Nephron progenitor cell (in vitro differentiated cells): ENCODE results near the gene EGFR.

Experiments used
- DNase-seq: peaks from one replicate; pipeline ENCODE4 v3.0.0; 2021
- H3K27ac Mint-ChIP-seq: 2 replicates; pipeline ENCODE4 v1.8.0; 2021; ENCODE audit warnings: mild to moderate bottlenecking, moderate library complexity, mixed read lengths
- H3K27me3 Mint-ChIP-seq: 2 replicates; pipeline ENCODE4 v1.8.0; 2021; ENCODE audit warnings: mild to moderate bottlenecking, low read depth, mixed read lengths; ENCODE audit not compliant: poor library complexity
- H3K36me3 Mint-ChIP-seq: 2 replicates; pipeline ENCODE4 v1.8.0; 2021; ENCODE audit warnings: low read depth, mixed read lengths
- H3K4me1 Mint-ChIP-seq: 2 replicates; pipeline ENCODE4 v1.8.0; 2021; ENCODE audit warnings: mixed read lengths
- H3K4me3 Mint-ChIP-seq: 2 replicates; pipeline ENCODE4 v1.8.0; 2021; ENCODE audit warnings: mild to moderate bottlenecking, moderate library complexity, mixed read lengths
- H3K9me3 Mint-ChIP-seq: 2 replicates; pipeline ENCODE4 v1.8.0; 2021; ENCODE audit warnings: mild to moderate bottlenecking, moderate library complexity, mixed read lengths
- TF ChIP-seq, protein P1 (sequence below): fragments of 200-600 bp; sonication (generic); IDR thresholded peaks from 2 replicates; pipeline ENCODE4 v1.5.0; 2021; ENCODE audit warnings: antibody characterized with exemption

Gene EGFR

DNA sequence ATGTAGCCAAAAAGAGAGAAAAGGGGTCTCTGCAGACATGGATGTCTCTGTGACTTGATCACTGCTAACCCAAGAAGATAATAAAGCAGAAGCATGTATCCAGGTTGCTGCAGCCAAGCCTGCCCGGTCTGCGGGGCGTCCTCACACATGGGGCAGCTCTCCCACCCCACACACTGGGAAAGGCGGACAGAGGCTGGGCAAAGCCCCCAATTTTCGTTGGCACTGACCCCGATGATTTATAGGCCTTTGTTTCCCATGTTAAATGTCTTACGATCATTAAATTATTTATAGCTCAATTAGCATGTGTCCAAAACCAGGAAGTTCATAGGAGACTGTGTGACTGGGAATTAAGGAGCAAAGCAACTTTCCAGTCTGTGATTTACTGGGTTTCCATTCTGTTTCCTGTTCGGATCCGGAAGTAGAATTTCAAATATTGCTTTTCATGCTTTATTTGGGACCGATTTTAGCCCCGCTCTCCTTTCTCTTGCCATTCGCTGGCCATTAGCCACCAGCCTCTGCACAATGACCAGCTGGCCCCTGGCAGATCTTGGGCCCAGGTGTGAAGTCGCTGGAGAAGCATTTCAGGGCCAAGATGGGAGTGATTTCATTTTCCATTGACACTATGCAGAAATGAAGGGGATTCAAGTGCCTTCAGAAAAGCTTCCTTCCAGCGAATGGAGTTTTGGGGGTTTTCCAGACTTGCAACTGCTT lies 91.6 kb downstream of the EGFR start:
- Mint-ChIP-seq H3K27me3 (peaks cover 17% of the 10 kb centered on the region), H3K27ac (no peak overlapping the region), H3K36me3 (no peaks in the 10 kb centered on the region), H3K4me3 (no peak overlapping the region), H3K9me3 (no peaks in the 10 kb centered on the region), H3K4me1 (peaks cover 36% of the 10 kb centered on the region)
- TF ChIP-seq, protein P1, sequence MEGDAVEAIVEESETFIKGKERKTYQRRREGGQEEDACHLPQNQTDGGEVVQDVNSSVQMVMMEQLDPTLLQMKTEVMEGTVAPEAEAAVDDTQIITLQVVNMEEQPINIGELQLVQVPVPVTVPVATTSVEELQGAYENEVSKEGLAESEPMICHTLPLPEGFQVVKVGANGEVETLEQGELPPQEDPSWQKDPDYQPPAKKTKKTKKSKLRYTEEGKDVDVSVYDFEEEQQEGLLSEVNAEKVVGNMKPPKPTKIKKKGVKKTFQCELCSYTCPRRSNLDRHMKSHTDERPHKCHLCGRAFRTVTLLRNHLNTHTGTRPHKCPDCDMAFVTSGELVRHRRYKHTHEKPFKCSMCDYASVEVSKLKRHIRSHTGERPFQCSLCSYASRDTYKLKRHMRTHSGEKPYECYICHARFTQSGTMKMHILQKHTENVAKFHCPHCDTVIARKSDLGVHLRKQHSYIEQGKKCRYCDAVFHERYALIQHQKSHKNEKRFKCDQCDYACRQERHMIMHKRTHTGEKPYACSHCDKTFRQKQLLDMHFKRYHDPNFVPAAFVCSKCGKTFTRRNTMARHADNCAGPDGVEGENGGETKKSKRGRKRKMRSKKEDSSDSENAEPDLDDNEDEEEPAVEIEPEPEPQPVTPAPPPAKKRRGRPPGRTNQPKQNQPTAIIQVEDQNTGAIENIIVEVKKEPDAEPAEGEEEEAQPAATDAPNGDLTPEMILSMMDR = no peak
- no peak for DNase-seq

DNA sequence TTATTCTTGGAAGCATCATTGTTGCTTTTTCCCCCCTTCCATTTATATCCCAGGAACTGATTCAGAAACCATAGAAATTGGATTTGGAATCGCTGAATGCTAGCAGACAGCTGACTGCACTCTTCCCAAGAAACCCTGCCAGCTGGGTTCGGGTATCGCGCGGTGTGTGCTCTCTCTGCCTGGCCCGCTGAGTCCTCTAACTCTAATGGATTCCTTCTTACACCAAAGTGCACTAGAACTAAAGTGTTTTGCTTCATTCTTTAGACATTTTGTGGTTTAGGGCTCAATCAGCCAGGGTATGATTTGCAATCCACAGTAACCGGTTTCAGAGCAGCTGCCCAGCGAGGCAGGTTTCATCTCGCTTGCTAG lies 92.2 kb downstream of the EGFR start:
- Mint-ChIP-seq H3K27me3 (peaks cover 21% of the 10 kb centered on the region), H3K4me1 (peaks cover 36% of the 10 kb centered on the region), H3K36me3 (no peaks in the 10 kb centered on the region), H3K4me3 (no peak overlapping the region), H3K27ac (peak overlapping the region; percentile 82), H3K9me3 (no peaks in the 10 kb centered on the region)
- no peak for DNase-seq
- TF ChIP-seq, protein P1 = no peak

DNA sequence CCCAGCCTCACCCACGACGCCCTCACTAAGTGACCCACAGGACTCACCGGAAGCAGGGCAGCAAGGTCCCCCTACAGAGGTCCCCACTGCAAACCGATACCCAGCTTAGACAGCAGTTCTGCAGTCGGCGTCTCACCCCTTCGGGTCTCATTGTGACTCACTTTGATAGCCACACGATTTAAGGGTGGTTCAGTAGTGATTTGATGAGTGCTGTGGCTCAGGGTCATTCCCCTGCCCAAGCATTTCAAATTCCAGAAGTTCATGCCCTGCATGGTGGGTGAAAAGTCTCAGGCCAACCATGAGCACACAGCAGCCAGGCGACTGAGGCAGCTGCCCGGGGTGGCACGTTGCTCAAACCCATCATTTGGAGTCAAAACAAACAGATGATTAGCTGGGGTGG lies 93.2 kb downstream of the EGFR start:
- Mint-ChIP-seq H3K27me3 (peaks cover 26% of the 10 kb centered on the region), H3K9me3 (no peaks in the 10 kb centered on the region), H3K36me3 (no peaks in the 10 kb centered on the region), H3K4me1 (peaks cover 37% of the 10 kb centered on the region), H3K4me3 (no peak overlapping the region), H3K27ac (no peak overlapping the region)
- TF ChIP-seq, protein P1 = no peak
- DNase-seq = no peak

DNA sequence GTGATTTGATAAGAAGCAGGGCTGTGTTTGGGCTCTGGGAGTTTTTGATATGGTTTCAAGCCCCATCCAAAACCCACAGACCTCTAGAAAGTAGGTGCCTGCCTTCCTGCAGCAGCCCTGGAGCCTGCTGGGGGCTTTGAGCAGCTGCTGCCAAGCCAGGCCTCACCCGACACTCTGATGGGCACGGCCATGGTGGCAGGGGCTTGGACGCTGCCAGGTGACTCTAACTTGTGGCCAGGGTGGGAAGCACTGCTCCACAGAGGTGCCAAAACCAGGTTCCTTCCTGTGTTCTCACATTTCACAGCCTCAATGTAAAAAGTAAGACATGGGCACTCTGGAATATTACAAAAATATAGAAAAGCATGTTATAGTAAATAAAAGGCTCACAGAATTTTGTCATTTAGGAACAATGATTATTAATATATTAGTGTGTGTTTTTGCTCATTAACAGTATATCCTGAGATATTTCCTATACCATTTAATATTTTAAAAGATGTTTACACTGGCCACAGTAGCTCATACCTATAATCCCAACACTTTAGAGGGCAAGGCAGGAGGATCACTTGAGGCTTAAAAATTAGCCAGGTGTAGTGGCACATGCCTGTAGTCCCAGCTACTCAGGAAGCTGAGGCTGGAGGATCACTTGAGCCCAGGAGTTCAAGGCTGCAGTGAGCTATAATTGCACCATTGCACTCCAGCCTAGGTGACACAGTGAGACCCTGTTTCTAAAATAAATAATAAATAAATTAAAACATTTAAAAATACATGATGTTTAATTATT lies 95.1 kb downstream of the EGFR start:
- H3K4me1 Mint-ChIP-seq = peaks cover 33% of the 10 kb centered on the region
- no peak overlapping the region for H3K27ac Mint-ChIP-seq
- H3K9me3 Mint-ChIP-seq = no peaks in the 10 kb centered on the region
- H3K36me3 Mint-ChIP-seq = no peaks in the 10 kb centered on the region
- H3K27me3 Mint-ChIP-seq = peaks cover 27% of the 10 kb centered on the region
- TF ChIP-seq, protein P1 = no peak
- no peak for DNase-seq
- no peak overlapping the region for H3K4me3 Mint-ChIP-seq

DNA sequence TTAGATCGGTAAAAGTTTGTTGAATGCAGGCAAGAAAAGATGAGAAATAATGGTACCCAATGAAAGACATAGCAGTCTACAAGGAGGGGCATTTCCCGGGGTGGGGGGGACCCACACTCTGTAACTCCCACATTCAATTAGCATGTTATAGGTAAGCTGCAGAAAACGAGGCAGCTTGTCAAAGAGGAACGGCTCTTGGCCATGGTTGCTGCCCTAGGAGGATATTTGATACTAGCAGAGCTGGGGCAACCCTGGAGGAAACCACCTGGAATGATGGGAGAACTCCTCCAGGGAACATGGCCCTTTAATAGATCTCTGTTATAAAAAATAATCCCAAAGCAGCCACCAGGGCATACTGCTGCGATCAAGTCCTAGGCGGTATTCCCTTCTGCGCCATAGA lies 98.5 kb downstream of the EGFR start:
- TF ChIP-seq, protein P1 = no peak
- H3K4me1 Mint-ChIP-seq = peaks cover 7% of the 10 kb centered on the region
- H3K27ac Mint-ChIP-seq = no peak overlapping the region
- H3K9me3 Mint-ChIP-seq = no peaks in the 10 kb centered on the region
- H3K27me3 Mint-ChIP-seq = peaks cover 32% of the 10 kb centered on the region
- no peak for DNase-seq
- H3K4me3 Mint-ChIP-seq = no peak overlapping the region
- no peaks in the 10 kb centered on the region for H3K36me3 Mint-ChIP-seq
